ENCODE results near the gene FBLN5.

The FBLN5 gene, protein sequence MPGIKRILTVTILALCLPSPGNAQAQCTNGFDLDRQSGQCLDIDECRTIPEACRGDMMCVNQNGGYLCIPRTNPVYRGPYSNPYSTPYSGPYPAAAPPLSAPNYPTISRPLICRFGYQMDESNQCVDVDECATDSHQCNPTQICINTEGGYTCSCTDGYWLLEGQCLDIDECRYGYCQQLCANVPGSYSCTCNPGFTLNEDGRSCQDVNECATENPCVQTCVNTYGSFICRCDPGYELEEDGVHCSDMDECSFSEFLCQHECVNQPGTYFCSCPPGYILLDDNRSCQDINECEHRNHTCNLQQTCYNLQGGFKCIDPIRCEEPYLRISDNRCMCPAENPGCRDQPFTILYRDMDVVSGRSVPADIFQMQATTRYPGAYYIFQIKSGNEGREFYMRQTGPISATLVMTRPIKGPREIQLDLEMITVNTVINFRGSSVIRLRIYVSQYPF

DNA sequence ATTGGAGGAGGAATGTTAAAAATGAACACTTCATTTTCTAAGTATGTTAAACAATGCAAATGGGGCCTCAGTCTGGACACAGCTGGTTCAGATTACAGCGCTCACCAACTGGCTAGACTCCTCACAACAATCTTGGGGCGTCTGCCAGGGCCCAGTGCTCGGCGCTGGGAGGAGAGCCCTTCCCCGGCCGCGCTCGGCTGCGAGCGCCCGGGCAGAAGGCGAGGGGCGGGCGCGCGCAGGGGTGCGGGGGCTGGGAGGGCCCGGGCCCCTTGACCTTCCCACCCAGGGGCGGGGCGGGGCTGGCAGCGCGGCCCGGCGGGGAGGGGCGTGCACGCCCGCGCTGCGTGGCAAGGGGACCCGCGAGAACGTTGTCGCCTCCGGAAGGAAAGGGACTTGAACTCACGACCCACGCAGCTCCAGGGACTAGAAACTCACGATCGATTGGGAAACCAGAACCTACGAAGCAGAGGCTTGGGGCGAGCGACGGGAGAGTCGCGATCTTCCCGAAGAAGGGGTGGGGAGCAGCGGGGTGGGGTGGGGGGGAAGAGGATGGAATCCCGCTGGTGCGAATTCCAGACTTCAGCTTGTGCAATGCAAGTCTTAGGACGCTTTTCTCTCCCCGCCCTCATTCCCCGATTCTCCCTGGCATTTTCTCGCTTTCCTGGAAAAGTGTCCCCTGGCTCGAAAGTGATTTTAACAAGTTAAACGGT, at the start of gene FBLN5:
Gene FBLN5 (minus strand): TSS at position 220 of the 710 bp plus-strand sequence. CDS start 465 bp downstream, outside the sequence.
- peak in 12 of 58 donors; percentile 4 to 45 (median 24) for DNase-seq

DNA sequence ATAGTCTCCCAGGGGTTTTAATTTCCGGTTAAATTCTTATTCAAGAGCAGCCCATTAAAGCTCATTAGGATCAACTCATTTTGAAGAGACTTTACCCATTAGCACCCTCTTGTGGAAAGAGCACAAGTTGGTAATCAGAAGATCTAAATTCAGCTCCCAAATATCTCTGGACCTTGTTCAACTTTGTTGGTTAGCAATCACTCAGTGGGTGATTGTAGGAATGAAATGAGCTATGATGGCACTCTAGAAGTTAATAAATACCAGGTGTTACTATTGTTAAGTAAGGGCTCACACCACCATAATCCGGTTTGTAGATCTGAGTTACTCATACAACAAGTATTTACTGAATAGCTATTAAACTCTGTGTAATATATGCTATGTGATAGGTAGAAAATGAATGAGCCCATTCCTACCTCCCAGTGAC, 49.5 kb upstream of the FBLN5 start:
- peak in 1 of 58 donors; percentile 18 for DNase-seq

DNA sequence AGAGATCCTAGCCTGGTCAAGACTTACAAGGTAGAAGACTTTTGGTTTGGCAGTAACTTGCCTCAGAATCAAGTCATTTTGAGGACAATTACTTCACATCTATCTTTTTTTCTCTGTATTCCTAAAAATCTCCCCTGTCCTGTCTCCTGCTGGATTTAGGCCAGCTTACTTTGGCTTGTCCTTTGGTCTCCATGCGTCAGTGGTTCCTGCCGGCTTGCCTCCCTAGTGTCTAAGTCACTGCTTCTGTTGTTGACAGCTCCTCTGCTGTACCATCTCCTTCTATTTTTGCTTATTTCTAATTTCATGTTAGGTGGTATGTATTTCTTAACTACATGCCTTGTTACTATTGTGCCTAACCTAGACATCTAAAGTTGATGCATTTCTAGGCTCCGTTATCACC, 39.7 kb upstream of the FBLN5 start:
- no peak for DNase-seq

DNA sequence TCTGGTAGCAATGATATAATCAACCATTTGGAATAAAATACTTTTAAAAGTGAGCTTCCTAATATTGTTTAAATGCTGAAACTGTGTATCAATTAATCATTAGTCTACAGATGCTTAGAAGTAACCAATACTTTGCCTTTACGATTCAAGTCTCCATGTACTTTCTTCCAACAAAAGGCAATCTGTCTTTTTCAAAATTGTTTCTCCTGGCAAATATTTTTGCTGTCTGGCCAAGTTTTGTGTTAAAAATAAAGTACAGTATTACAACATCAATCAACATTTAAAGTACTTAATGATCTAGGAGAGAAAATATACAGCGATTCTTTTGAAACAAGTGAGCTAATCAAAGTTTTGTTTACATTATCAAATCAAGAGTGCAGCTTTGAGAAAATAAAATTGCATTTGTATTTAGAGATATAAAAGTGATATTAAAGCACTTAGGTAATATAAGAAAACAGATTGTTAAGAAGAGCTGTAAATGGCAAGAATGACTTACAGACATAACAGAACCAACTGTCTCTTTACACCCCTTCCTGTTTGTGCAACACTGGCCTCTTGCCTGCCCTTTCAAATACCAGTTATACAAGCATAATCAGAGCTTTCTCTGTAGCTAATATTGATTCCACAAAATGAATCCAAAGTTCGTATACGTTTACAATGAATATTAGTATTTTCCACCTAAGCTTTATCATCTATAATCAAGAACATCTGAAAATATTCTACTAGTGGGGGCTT, 38.2 kb upstream of the FBLN5 start:
- no peak for DNase-seq

DNA sequence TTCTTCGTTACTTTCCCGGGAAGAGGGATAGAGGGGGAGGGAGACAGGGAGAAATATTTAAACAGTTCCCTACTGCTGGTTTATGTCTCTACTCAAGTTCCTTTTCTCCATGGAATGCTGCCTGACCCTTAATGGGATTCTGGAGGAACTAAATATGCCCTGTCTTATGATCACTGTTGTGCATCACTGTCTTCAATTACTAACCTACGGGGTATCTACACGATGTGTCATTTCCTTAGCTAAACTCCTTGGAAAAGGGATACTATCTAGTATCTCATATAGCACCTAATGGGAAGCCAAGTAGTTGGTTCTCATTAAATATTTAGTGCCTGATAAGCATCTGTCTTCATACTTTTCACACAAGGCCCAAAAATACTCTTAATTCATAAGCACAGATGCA, 37.5 kb upstream of the FBLN5 start:
- no peak for DNase-seq

DNA sequence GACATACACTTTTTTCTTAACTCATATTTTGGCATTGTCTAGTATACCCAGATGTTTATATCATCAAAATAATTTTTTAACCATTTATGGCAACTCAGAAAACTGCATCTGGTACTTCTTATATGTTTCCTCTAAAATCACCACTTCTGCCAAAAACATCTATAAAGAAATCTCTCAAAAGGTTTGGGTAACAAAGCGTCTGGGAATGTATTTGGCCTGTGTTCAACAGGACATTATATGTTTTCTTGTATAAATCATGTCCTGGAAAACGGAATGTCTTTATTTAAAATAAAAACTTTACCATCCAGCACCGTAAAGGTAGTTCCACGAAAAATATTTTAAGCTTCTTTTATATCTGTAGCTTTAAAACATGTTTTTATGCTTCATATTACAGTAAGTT, 36.1 kb upstream of the FBLN5 start:
- no peak for DNase-seq

DNA sequence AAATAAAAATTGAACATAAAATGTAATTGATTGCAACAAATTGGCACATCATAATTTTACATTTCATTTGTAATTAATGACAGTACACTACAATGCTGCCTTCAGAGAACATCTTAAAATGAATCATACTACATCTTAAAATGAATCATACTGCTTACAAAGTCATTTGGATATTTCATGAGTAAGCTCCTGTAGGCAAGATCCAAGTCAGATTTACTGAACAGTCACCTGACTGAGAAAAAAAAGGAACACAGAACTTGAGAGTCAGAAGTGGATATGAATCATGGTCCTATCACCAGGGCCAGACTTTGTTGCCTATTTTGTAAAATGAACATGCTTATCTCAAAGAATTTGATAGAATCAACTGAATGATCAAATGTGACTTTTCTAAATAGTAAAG, 32.7 kb upstream of the FBLN5 start:
- DNase-seq: no peak

DNA sequence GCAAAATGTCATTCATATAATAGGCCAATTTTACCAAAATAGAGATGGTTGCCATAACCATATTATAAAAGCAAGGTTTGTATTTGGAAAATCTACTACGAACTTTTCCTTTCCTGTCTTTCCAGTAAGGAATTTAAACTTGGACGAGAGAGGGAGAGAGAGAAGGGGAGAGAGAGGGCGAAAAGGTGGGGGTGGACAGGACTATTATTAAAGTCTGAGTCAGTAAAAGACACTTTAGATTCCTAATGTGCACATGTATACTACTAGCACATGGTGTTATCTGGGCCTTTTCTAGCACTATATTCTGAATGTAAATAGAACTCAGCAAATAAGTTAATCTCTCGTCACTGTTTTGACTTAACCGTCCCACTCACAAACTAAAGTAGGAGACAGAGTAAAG, 30.4 kb upstream of the FBLN5 start:
- DNase-seq: no peak

DNA sequence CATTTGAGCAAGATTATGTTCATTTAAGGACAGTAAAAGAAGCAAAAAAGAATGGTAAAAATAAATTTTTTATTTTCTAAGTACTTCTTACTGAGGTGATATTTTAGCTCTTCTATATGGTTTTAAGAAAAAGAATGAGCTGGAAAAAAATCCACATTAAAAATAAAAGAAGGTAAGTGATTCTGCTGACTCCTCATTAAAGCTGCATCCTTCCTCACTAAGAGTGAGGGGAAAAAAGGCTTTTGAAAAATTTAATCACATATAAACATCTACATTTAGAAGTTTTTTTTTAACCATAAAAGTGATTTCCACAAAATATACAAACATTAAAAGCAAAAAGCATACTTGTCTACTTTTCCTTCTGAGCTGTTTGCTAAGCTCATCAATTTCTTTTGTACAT, 28.3 kb upstream of the FBLN5 start:
- DNase-seq: no peak

DNA sequence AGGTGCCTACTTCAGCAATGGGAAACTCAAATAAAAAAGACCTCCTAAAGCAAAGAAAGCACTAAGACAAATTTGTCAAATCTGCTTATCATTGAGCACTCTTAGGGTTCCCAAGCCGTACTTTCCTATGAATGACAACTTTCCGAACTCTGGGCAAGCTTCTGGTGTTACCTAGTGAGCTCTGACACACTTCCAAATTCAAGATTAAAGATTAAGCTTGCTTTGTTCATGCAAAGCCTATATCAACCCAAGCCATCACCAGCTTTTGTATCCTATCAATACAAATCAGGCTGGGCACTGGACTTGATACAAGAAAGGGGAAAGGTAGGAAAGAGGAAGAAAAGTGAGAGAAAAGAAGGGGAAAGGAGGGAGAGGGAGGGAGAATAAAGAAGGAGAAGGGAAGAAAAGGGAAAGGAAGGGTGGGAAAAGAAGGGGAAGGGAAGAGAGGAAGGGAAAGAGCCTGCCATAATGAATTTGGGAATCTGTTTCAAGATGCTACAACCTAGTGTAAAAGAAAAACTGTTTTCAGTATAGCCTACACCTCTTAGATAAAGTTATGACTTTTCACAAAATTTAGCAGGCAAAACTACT, 23.8 kb upstream of the FBLN5 start:
- DNase-seq: no peak

DNA sequence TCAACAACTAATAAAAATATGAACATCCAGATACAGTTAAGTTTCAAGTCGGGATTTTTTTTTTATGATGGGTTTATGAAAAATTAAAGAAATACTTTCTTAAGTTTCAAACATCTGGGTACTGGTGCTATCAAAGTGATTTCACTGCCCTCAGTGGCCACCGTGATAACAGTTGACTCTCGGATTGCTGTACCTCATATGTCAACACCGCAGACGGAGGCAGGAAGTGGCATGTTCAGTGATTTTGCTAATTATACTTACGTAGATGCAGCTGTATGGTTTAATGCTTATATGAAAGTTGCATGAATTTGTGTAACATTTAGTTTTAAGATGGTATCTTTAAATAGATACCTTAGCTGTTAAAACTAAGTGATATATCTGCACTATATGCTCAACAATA, 20.8 kb upstream of the FBLN5 start:
- DNase-seq: no peak

DNA sequence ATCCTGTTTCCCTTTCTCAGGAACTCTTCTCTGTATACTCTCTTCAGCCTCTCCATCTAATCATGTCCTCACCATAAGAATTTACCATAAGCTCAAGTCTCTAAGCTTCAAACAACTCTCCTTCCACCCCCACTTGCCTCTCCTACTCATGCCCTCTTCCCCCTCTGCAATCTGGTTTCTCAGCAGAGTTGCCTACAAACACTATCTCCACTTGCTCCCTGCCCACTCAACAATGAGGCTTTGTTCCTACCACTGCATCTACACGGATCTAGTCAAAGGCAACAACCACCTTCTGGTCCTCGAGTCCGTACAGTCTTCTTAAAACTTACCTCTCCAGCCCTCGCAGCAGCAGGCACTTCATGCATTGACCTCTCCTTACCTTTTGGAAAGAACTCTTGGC, 17.2 kb upstream of the FBLN5 start:
- peak in 1 of 58 donors; percentile 3 for DNase-seq

DNA sequence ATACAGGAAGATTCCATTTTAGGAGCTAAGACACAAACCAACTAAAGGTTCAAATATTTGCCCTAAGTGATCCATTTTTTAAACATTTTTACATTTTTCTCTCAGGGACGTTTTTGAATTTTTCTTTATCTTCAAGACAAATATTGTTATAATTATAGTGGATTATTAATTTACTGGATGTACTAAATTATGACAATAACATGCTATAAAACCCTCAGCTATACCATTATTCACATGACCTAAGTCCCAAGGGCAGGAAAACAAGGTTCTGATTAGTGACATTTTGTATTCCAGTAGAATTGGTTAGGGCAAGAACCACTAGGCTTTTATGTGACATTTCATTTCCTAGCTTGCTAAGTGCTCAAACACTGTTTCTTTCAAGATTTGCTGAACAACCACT, 16.5 kb upstream of the FBLN5 start:
- no peak for DNase-seq

DNA sequence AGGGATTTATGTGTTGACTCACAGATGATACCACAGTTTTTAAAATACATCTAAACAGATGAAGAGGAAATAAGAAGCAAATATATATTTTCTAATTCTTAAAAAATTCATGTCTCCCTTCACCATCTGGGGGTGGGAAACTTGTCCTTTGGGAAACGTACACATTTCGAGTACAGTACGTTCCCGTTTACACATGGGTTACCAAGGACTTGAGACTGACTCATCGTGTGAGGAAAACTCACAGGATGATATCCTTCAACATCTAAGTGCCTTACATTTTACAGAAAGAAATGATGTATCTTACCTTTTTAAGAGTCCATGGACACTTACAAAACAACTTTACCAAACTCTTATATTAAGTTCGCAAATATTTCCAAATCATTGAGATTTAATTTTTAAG, 16.0 kb upstream of the FBLN5 start:
- no peak for DNase-seq

DNA sequence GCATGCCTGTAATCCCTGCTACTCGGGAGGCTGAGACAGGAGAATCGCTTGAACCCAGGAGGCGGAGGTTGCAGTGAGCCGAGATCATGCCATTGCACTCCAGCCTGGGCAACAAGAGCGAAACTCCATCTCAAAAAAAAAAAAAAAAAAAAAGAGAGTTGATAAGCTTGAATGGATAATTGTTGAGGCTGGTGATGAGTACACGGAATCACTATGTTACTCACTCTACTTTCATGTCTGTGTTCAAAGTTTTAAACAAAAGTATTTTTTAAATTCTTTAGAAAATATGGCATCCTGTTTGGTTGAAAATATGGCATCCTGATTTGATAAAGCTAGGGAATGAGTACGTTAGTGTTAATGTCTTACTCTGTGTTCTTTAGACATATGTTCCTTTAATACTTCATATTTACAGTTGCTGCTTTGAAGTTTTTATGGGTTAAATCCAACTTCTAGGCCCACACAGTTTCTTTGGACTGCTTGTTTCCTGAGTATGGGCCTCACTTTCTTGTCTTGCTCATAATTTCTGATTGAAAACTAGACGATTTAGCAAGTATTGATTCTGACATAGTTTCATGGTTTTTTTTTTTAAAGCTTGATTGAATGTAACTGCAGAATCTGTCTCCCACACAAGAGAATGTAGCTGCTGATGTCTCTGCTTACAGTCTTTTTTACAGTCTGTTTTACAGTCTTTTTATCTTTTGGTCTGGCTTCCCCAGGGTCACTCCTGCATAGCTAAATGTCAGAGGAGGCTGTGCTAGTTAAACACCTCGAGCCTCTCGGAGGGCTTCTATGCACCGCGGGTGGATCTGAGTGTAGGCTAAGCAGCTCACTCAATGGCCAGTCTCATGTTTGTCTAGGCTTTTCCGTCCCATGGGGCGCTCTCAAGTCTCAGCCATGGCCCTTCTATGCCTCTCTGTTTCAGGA, 14.1 kb upstream of the FBLN5 start:
- DNase-seq: no peak

DNA sequence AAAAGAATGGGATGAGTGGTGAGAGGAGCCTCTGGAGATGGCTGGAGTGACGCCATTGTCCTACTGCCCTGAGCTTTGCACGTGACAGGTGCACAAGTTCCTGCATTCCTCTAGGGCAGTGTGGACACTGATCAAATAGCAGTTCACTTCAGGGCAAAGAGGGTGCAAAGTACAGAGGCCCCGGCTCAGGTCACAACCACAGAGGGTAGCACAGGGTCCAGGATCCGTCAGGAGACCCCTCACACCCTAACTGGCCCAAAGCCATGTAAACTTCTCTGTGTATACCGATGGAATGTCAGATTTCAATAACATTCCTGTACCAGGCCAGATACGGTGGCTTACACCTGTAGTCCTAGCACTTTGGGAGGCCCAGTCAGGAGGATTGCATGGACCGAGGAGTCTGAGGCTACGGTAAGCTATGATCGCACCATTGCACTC, 10.4 kb upstream of the FBLN5 start:
- no peak for DNase-seq

DNA sequence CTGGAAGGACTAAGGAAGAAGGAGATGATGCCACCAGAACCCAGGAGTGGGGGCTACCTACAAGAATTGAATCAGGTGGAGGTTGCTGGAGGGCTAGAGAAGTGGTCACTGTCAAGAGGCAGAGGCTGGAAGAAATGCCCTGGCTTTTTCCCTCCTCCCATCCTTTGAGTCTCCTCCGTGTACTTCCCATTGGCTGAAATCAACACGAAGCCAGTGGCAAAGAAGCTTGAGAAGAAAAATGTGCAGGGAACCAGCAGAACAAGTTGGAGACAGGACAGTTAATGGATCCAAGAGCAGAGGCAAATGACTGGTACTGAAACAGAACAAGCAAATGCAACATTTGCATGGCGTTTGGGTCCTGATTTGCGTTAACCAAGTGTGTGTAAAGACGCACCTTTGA, 9.1 kb upstream of the FBLN5 start:
- no peak for DNase-seq

DNA sequence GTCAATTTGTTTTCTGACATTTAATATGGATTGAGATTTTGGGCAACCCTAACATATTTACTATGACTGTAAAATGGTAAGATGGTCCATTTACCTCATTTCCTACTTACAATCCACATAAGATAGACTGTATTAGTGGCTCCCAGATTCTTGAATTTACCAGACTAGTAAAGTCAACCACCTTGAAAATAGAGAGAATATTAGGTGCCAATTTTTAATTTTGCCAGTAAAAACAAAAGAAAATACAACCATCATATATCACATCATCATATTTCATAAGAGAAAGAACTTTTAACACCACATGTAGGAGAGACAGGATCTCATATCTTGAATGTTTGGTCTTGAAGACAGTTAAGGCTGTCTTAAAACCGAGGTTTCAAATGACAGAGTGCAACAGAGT, 7.7 kb upstream of the FBLN5 start:
- DNase-seq: no peak

DNA sequence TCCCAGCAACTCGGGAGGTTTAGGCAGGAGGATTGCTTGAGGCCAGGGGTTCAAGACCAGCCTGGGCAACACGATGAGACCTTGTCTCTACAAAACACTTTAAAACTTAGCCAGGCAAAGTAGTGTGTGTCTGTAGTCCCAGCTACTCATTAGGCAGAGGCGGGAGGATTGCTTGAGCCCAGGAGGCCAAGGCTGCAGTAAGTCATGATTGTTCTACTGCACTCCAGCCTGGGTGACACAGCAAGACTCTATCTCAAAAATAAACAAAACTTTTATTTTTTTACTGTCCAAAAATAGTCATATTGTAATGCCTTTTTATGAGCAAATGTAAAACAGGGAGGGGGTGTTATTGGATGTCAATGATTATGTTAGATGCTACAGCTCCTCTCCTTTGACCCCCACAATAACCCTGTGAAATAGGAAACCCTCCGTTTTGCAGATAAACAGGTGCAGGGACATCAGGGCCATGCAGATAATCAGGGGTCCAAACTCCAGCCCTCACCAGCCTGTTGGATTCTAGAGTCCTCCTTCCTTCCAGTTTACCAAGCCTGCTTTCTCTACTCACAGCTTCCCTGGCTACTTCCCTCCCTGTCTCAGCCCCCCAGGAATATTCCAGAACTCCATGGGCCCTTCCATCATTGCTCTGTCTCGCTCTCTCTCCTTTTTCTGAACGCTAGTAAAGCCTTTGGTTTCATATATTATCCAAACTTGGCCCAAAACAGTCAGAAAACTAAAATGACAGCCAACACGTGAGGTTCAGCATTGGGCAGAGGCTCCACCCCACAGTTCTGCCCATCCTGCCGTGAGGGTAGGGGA, 5.9 kb upstream of the FBLN5 start:
- DNase-seq: no peak

All from anterior cingulate cortex (tissue), 58 donors.